H54 (cell line): ENCODE data around the gene SACM1L.
"Not testable (repeated sequence)": the region's sequence is repeated elsewhere in the genome, so short reads cannot be mapped to it uniquely, and the experiment has no call there.

Experiments
- DNase-seq: peaks from one replicate; pipeline ENCODE4 v3.0.0; 2011; ENCODE audit warnings: low spot score, mixed read lengths; ENCODE audit not compliant: insufficient read length
- FAIRE-seq: peaks from 3 replicates; lab custom pipeline; 2011; peaks lifted over from hg19 to GRCh38; lab: Jason Lieb, UNC
- POLR2A ChIP-seq: IDR thresholded peaks from 2 replicates; pipeline ENCODE4 v1.6.1; 2011; ENCODE audit warnings: low read depth, mild to moderate bottlenecking, low read length

Gene SACM1L

DNA sequence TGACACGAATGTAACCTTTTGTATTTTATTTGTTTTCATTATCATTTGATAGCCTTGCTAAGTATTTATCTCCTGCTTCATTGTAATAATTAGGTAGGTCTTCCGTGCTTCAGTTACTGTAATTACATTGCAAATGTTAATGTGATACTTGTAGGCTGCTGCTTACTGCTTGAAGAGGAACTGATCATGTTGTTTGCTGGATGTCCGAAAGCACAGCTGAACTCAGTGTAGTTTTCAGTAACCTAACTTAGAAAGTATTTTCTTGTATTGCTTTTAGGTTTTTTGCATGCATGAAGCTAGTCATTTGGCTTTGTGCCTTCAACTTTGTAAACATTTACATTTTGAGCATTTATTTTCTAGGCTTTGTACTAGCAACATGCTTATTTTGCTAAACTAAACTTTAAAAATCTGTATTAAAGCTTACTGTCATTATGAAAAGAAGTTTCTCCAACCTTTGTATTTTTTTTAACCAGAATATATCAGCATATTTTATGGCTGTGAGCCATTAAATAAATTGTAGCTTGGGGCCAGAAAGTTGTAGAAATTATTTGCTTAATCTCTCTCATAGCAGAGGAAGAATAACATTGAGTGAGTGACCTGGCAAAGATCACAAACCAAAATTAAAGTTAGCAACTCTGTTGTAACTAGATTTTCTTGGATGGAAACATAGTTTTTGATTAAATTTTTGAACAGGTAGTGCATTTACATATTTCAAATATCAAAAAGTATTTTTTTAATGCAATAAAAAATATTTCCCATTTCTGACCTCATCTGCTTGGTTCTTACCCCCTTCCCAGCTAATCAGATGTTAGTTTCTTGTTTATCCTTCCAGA is 30.7 kb downstream of the SACM1L start:
- no peak for TF ChIP-seq POLR2A
- peak; percentile 69 for FAIRE-seq
- no peak for DNase-seq

DNA sequence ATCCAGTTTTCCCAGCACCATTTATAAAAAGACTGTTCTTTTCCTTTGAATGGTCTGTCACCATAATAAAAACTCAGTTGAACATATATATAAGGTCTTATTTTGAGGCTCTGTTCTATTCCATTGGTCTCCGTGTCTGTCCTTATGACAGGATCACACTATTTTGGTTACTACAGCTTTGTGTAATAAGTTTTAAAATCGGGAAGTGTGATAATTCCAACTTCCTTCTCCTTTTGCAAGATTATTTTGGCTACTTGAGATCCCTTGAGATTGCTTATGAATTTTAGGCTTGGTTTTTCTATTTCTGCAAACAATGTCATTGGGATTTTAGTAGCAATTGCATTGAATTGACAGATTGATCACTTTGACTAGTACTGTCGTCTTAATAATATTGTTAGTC is 35.7 kb downstream of the SACM1L start:
- DNase-seq (no peak), FAIRE-seq (no peak)
- TF ChIP-seq POLR2A = no peak

DNA sequence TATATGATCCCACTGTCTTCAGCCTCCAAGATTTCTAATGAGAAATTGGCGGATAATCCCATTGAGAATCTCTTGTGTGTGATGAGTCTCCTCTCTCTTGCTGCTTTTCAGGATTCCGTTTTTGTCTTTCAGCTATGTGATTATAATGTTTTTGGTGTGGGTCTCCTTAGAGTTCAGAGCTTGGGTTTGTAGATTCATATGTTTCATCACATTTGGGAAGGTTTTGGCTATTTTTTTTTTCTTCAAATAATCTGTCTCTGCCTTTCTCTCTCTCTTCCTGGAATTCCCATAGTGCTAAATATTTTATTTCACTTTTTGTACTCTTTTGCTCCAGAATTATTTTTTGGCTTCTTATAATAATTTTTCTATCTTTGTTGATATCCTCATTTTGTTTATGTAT is 40.4 kb downstream of the SACM1L start:
- no peak for DNase-seq
- no peak for FAIRE-seq
- no peak for TF ChIP-seq POLR2A

DNA sequence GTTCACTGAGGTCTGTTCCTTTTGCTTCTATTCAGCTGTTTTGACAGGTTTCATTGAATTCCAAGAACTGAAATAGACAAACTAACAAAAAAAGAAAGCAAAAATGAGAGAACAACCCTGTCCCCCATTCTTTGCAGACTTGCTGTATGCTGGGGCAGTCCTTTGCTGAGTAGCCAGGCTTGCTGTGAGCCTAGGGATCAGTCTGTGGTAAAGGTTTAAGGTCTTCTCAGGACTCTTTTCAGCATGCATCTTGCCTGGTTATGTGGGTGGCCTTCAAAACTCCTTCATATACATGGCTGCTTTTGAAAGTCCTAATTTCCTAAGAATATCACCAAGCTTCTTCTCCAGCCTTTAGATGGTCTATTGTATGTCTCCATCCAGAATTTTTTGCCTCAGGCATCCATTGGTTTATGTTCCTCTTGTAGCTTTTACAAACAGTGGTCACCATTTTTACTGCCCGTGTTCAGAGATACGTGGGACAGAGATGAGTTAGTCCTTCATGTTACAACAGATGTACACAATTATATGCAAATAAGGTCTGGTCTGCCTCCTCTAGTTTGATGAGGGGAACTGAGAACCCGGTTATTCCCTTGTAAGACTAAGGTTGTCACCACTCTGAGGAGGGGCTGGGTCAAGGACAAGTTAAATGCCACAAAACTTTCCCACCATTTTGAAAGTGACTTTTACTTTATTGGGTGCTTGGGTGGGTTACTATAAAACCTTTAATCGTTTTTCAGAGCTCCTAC is 41.4 kb downstream of the SACM1L start:
- DNase-seq (no peak), FAIRE-seq (no peak)
- no peak for TF ChIP-seq POLR2A

DNA sequence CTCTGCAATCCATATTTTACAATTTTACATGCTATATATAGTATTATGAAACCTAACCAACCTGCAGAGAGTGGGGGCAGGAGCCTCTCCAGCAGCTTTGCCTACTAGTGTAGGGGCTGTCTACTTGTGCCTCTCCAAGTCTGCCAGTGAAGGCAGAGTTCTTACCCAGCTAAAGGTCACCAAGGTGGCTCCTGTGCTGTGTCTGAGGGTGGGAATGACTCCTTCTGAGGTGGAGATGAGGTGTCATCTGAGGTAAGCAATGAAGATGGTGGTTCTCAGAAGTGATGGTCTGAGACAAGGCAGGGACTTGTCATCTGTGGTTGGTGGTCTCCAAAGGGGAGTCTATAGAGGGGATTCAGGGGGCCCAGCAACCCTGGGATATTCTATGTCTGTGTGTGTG is 47.5 kb downstream of the SACM1L start:
- FAIRE-seq (no peak), DNase-seq (no peak)
- no peak for TF ChIP-seq POLR2A

DNA sequence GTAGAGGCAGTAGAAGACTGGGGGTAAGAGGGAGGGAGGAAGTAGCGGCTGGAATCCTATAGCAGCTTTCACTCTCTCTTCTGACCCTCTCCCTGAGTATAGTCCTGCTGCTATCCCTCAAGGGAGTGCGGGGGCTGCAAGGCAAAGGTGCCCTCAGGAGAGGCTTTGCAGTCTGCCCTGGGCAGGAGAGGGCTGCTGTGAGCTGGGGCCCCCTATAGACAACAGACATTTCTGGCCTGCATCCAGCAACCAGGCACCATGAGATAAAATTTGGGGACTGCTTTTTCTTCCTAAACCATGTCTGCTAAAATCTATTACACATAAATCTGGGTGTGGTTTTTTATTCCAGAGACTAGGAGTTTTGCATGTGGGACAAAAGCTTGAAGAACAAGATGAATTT is 48.0 kb downstream of the SACM1L start:
- TF ChIP-seq POLR2A = no peak
- DNase-seq = no peak
- no peak for FAIRE-seq

DNA sequence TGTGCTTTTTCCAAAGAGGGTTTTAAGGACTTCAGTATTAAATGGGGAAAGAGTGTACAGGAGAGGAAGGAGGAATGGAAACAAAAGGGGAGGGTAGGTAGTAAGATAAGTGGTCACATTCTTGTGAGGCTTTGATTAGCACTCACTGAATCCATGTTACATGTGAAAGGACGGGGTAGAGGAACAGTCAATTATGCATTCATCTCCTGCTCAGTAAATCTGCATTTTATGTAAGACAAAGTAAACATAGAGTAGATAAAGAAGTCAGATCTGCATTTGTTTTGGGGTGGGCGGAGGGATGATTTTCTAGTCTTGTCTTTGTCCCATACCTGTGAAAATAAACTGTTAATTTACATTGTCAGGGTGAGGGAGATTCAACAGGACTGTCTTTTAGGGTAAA is 50.8 kb downstream of the SACM1L start:
- TF ChIP-seq POLR2A = no peak
- DNase-seq (no peak), FAIRE-seq (no peak)

DNA sequence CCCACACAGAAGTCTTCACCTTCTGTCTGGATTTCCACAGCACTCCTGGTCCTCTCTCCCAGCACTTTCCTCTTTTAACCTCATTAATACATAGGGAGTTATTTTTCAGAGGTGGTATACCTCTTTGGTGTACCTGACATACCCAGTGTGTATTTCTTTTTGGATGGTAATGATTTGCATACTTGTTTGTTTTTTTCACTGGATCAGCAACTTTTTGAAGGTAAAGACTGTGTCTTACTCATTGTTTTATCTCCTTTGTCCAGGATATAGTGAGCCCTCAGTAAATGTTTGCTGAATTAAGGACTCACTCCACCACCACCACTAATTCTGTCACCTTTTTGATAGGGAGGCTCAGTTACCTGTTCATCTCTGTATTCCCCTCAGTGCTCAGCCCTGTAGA is 52.1 kb downstream of the SACM1L start:
- FAIRE-seq (no peak), DNase-seq (no peak)
- no peak for TF ChIP-seq POLR2A

DNA sequence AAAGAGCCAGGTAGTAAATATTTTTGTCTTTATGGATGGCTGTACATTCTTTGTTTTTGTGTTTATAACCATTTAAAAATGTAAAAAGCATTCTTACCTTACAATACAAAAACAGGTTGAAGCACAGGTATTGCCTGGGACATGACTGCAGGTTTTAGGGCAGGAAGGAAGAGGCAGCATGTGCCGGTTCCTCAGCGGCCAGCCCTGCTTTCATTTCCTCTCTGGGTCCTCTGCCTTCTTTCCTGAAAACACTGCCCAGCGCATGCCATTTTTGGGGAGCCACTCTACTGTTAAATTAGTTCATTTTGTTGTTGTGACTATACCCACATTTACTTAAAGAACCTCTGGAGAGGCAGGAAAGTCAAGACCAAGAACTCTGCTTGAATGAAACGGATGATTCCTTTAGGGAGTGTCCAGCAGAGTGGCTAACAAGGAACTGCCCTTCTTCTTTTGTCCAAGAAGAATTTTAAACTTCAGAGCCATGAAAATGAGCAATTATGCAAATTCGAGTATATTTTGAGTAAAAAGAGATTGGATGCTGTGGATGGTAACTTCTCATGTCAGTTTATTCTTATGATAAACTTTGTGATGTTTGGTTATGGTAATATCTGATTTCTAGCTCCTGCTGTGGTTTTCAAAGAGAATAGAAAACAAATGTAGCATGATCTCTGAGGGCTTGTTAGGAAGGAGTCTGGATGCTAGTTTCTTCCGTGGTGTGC is 52.7 kb downstream of the SACM1L start:
- FAIRE-seq (peak; percentile 30), DNase-seq (no peak)
- no peak for TF ChIP-seq POLR2A

DNA sequence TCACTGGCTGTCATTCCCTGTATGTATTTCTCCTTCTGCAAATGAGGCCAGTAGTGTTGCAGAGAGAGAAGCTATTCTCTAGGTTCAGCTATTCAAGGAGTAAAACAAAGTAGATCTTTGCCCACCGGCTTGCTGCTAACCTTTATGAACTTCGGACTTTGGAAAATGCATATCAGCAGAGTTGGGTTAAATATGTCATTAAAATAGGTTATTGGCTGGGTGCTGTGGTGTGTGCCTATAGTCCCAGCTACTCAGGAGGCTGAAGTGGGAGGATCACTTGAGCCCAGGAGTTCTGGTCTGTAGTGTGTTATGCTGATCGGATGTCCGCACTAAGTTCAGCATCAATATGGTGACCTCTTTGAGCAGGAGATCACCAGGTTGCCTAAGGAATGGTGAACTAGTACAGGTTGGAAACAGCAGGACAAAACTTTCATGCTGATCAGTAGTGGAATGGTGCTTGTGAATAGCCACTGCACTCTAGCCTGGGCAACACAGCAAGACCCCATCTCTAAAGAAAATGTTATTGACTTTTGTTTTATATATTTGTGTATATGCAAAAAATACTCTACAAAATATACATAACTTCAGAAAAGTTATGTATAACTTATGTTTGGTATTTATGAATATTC is 53.4 kb downstream of the SACM1L start:
- no peak for TF ChIP-seq POLR2A
- peak; percentile 41 for FAIRE-seq
- no peak for DNase-seq

DNA sequence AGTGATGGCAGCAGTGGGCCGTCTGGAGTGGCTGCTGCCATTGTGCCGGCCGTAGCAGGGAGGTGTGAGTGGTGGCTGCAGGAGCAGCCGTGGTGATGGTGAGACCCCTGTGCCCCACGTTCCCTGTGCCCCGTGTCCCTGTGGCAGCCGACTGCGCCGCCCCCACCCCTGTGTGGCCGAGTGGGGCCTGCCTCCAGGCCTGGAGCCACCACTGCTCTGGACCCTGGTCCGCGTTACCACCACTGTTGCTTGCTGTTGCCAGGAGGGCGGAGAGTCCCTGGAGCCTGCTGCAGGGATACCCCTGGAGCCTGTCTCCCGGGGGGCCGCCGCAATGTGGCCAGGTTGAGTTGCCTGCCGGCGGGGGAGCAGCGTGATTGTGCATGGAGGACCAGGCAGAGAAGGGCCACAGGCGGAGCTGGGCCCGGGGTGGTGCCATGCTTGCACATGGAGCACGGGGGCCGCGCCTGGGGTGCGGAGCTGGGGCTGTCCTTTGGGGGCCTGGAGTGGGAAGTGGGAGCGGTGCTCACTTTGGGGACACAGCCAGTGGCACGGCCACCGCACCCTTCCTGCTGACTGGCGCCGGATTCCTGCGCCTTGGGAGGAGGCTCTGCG is 57.1 kb downstream of the SACM1L start:
- no peak for TF ChIP-seq POLR2A
- FAIRE-seq (no peak), DNase-seq (no peak)

DNA sequence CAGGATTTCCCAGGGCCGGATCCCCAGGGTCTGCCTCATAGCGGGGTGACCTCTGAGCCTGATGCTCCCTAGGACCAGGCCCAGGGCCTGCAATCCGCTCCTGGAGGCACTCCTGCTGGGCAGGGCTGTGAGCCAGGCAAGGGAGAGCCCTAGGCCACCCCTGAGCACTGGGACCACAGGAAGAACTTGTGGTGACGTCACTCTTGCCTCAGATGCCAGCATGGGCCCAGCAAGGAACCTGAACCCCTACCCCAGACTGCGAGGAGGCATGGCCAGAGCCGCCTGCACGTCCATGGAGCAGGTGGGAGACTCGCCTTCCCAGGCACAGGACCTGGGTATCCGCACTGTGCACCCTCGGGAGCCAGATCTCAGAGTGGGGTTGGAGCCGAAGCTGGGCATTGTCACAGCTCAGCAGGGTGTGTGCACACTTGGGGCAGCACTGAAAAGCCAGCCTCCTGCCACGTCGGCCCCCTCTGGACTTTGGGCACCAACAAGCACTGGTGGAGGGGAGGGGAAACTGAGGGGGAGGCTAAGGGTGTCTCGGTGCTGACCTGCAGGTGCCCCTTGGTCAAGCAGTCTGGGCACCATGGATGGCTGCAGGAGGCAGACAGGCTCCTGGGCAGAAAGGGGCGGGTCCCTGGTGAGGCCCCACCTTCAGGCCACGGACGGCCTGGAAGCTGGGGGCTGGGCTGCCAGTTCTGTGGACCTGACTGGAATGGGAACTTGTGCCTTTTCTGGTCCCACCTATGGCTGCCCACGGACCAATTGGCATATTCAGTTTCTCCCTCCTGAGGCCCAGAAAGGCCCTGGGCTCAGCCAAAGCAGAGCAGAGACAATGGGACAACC is 57.8 kb downstream of the SACM1L start:
- FAIRE-seq (no peak), DNase-seq (no peak)
- no peak for TF ChIP-seq POLR2A

DNA sequence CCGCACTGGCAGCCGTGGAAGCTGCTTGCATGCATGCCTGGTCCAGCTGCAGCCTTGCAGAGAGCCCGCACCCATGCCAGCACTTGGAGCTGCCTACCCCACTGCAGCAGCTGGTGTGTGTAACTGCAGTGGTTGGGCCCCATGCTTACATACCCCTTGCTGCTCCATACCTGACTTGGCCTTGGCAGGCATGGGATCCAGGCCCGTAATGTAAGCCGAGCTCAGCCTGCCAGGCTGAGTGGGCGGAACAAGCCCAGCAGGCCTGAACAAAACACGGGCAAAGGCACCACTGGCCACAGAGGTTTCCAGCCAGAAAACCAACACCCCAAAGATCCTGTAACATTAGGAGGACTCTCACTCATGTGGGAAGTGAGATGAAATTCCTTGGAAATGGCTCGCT is 58.9 kb downstream of the SACM1L start:
- no peak for DNase-seq
- no peak for TF ChIP-seq POLR2A
- no peak for FAIRE-seq

DNA sequence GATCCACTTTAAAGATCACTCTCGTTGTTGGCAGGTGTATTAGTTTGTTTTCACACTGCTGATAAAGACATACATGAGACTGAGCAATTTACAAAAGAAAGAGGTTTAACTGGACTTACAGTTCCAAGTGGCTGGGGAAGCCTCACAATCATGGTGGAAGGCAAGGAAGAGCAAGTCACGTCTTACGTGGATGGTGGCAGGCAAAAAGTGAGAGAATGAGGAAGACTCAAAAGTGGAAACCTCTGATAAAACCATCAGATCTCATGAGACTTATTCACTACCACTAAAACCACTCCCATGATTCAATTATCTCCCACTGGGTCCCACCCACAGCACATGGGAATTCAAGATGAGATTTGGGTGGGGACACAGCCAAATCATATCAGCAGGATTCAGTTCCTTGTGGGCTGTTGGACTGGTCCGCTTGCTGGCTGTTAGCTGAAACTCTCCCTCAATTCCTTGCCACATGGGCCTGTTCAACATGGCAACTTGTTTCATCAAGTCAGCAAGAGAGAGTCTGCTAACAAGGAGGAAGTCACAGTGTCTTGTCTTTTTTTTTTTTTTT is 59.9 kb downstream of the SACM1L start:
- FAIRE-seq = not testable (repeated sequence)

More for the DNA sequence above, 59.9 kb downstream of the SACM1L start:
- not testable (repeated sequence) for DNase-seq
